Fibroblast of lung (primary cell): ENCODE results near the gene RAPGEF4. TPM values are rescaled to one million over a fixed set of nuclear protein-coding genes. Genes with fewer than 3 reads are reported as not detected.

Source experiments
- DNase-seq, 2 donors: peaks; one replicate each; pipeline versions ENCODE4 v3.0.0 to v3.0.0-alpha.2; 2010; ENCODE audit warnings: low read depth in 2 of 2
- H2AFZ ChIP-seq: 2 replicates; pipeline ENCODE4 v1.5.1; 2012; ENCODE audit warnings: low read length, control low read depth, inconsistent platforms
- H3K27ac ChIP-seq: 2 replicates; pipeline ENCODE4 v1.5.1; 2011; ENCODE audit warnings: low read length, control low read depth; ENCODE audit not compliant: insufficient read depth
- H3K27me3 ChIP-seq: 2 replicates; pipeline ENCODE4 v1.5.1; 2011; ENCODE audit warnings: mild to moderate bottlenecking, low read length; ENCODE audit not compliant: control insufficient read depth, insufficient read depth
- H3K36me3 ChIP-seq: 2 replicates; pipeline ENCODE4 v1.5.1; 2011; ENCODE audit warnings: low read length; ENCODE audit not compliant: control insufficient read depth, insufficient read depth
- H3K4me1 ChIP-seq: 2 replicates; pipeline ENCODE4 v1.5.1; 2011; ENCODE audit warnings: low read length; ENCODE audit not compliant: control insufficient read depth, insufficient read depth; ENCODE audit errors: extremely low read depth
- H3K4me2 ChIP-seq: 2 replicates; pipeline ENCODE4 v1.5.1; 2011; ENCODE audit warnings: low read length, control low read depth; ENCODE audit not compliant: insufficient read depth; ENCODE audit errors: extremely low read depth
- H3K4me3 ChIP-seq, 4 experiments: fragments of 200-600 bp in 1 of 4; sonication (generic) in 1 of 4; replicated peaks in 1 of 4; 2 replicates each; pipeline ENCODE4 v1.5.1; 2011 to 2016; ENCODE audit warnings: low read length in 4 of 4, low read depth in 3 of 4, mild to moderate bottlenecking in 3 of 4, control low read depth in 2 of 4, inconsistent platforms in 1 of 4, mixed read lengths in 1 of 4; ENCODE audit not compliant: insufficient read depth in 1 of 4; ENCODE audit errors: control extremely low read depth in 1 of 4
- H3K79me2 ChIP-seq: 2 replicates; pipeline ENCODE4 v1.5.1; 2012; ENCODE audit warnings: mild to moderate bottlenecking, low read length, inconsistent platforms; ENCODE audit not compliant: control insufficient read depth, insufficient read depth
- H3K9ac ChIP-seq: 2 replicates; pipeline ENCODE4 v1.5.1; 2011; ENCODE audit warnings: mild to moderate bottlenecking, low read length, control low read depth; ENCODE audit not compliant: insufficient read depth
- H3K9me3 ChIP-seq: 2 replicates; pipeline ENCODE4 v1.5.1; 2012; ENCODE audit warnings: low read depth, low read length; ENCODE audit not compliant: control insufficient read depth, insufficient read depth
- H4K20me1 ChIP-seq: 2 replicates; pipeline ENCODE4 v1.5.1; 2011; ENCODE audit warnings: low read length; ENCODE audit not compliant: control insufficient read depth, insufficient read depth; ENCODE audit errors: extremely low read depth
- EZH2 ChIP-seq: IDR thresholded peaks from 2 replicates; pipeline ENCODE4 v1.5.1; 2012; ENCODE audit warnings: low read length, control low read depth, mild to moderate bottlenecking; ENCODE audit errors: missing control alignments
- polyA plus RNA-seq, 2 donors: library from polyadenylated mRNA; depleted of rRNA in 1 of 2; stranded (reverse) in 1 of 2; unstranded in 1 of 2; fragments of >200 nt; gene quantifications; 2 replicates each; pipeline ENCODE4 v1.2.1, GENCODE V29; 2011 to 2012; ENCODE audit warnings: missing spikeins in 1 of 2
- total RNA-seq: library from RNA; depleted of rRNA; stranded (reverse); fragments of >200 nt; gene quantifications from 2 replicates; pipeline ENCODE4 v1.2.1, GENCODE V29; 2014
- TF ChIP-seq, protein P1 (sequence below), 2 donors: IDR thresholded peaks in 1 of 2; conservative IDR thresholded peaks in 1 of 2; 1 replicate in 1 of 2; 2 replicates in 1 of 2; pipeline ENCODE4 v1.5.1; 2011 to 2012; ENCODE audit warnings: low read length in 2 of 2, control low read depth in 1 of 2, inconsistent platforms in 1 of 2, low read depth in 1 of 2, mild to moderate bottlenecking in 1 of 2

Gene RAPGEF4
- total and polyA plus RNA-seq, 2 donors (not counting 1 experiment from before 2014, with no cell fraction given) = 0.51 to 3.0 TPM

GRCh38 chr2:172739661-172740266, 4.1 kb downstream of the RAPGEF4 start:
- H3K27ac ChIP-seq = no peak overlapping the region
- no peaks in the 10 kb centered on the region for H3K4me1 ChIP-seq
- peaks cover 13% of the 10 kb centered on the region for H3K27me3 ChIP-seq
- no peak overlapping the region for H3K4me3 ChIP-seq
- H4K20me1 ChIP-seq = no peaks in the 10 kb centered on the region
- H3K4me2 ChIP-seq = no peak overlapping the region
- no peak for TF ChIP-seq EZH2
- TF ChIP-seq, protein P1, sequence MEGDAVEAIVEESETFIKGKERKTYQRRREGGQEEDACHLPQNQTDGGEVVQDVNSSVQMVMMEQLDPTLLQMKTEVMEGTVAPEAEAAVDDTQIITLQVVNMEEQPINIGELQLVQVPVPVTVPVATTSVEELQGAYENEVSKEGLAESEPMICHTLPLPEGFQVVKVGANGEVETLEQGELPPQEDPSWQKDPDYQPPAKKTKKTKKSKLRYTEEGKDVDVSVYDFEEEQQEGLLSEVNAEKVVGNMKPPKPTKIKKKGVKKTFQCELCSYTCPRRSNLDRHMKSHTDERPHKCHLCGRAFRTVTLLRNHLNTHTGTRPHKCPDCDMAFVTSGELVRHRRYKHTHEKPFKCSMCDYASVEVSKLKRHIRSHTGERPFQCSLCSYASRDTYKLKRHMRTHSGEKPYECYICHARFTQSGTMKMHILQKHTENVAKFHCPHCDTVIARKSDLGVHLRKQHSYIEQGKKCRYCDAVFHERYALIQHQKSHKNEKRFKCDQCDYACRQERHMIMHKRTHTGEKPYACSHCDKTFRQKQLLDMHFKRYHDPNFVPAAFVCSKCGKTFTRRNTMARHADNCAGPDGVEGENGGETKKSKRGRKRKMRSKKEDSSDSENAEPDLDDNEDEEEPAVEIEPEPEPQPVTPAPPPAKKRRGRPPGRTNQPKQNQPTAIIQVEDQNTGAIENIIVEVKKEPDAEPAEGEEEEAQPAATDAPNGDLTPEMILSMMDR (conservative IDR thresholded peaks at IDR 0.05 in 1 of 2, IDR thresholded peaks at IDR 0.05 in 1 of 2; ENCODE audit: low read depth in 1 of 2, low read length in 2 of 2) = no peak
- H3K9ac ChIP-seq = no peak overlapping the region
- DNase-seq = no peak
- H3K9me3 ChIP-seq = no peaks in the 10 kb centered on the region
- H3K79me2 ChIP-seq = no peaks in the 10 kb centered on the region
- H3K36me3 ChIP-seq = no peaks in the 10 kb centered on the region
- no peak overlapping the region for H2AFZ ChIP-seq

DNA sequence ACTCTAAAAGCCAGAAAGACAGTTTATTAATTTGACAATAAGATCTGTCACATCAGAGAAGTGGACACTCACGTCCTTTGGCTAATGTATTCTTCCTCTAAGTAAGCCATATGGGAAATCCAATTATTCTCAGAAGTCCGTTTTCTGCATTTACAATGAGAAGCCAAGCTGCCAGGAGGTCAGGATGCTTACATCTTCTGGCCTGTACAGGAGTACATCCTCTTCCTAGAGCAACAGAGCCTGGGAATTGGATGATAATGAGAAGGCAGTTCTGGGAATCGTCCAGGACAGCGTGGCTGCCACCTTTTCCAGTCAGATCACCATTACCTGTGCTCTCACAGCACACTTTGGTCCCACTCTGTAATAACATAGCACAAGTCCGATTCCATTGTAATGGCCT, 5.2 kb downstream of the RAPGEF4 start:
- Histone ChIP-seq H3K79me2 (no peaks in the 10 kb centered on the region), H3K27me3 (peaks cover 10% of the 10 kb centered on the region), H2AFZ (no peak overlapping the region), H4K20me1 (no peaks in the 10 kb centered on the region), H3K4me2 (no peak overlapping the region), H3K36me3 (no peaks in the 10 kb centered on the region), H3K4me3 (no peak overlapping the region), H3K9me3 (no peaks in the 10 kb centered on the region), H3K4me1 (no peaks in the 10 kb centered on the region), H3K9ac (no peak overlapping the region), H3K27ac (no peak overlapping the region)
- no peak for DNase-seq
- TF ChIP-seq, protein P1 (conservative IDR thresholded peaks at IDR 0.05 in 1 of 2, IDR thresholded peaks at IDR 0.05 in 1 of 2; ENCODE audit: low read depth in 1 of 2, low read length in 2 of 2) = no peak
- no peak for TF ChIP-seq EZH2

DNA sequence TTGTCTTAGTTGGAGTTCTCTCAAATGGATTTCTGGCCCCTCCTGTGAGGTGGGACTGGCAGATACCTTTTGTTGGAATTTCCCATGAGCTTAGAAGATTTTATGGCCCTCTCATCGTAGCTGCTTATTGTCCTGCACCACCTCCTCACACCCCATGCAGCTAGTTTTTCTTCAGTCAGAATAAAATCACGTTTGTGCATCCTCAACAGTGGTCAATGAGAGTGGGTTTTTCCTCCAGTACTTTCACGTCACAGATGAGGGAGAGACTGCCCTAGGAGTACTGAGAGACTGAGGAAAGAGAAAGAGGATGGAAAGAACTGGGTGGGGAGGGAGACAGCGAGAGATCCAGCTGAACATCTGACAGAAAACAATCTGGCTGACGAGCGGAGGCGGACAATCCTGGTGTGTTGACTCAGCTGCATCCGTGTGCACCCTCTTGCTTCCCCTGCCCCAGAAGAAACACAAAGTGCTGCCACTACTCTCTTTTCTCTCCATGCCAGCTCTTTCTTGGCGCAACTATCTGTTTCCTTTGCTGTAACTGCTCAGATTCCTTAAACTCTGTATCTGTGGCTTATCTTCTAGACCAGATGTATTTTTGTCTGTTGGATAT, 7.4 kb downstream of the RAPGEF4 start:
- H3K4me3 ChIP-seq = no peak overlapping the region
- TF ChIP-seq, protein P1 (conservative IDR thresholded peaks at IDR 0.05 in 1 of 2, IDR thresholded peaks at IDR 0.05 in 1 of 2; ENCODE audit: low read depth in 1 of 2, low read length in 2 of 2) = no peak
- no peak for TF ChIP-seq EZH2
- H3K4me2 ChIP-seq = no peak overlapping the region
- H3K27me3 ChIP-seq = peaks cover 2% of the 10 kb centered on the region
- no peaks in the 10 kb centered on the region for H3K79me2 ChIP-seq
- H3K9ac ChIP-seq = no peak overlapping the region
- DNase-seq = peak in 1 of 2 donors; percentile 13
- H2AFZ ChIP-seq = no peak overlapping the region
- no peak overlapping the region for H3K27ac ChIP-seq
- H3K9me3 ChIP-seq = no peaks in the 10 kb centered on the region
- no peaks in the 10 kb centered on the region for H4K20me1 ChIP-seq
- H3K4me1 ChIP-seq = no peaks in the 10 kb centered on the region
- no peaks in the 10 kb centered on the region for H3K36me3 ChIP-seq
